HCT116 (cell line): ENCODE measurements around the gene STON1. TPM values are rescaled to one million over a fixed set of nuclear protein-coding genes. Genes with fewer than 3 reads are reported as not detected.

Source experiments
- ATAC-seq: fragments of 200-7000 bp; cut with Tn5 transposase; 2 replicates; pipeline ENCODE4 v1.9.1; 2020; ENCODE audit warnings: mild to moderate bottlenecking, moderate library complexity
- BruUV-seq: library from RNA; stranded (reverse); fragments of 400-500 nt; replicated peaks from 2 replicates; lab custom pipeline; 2021; lab: Mats Ljungman, UMichigan
- CTCF ChIA-PET: fragments of 300-600 bp; sonication (Branson Sonifier 250); formaldehyde crosslinking; loops from one replicate; lab custom pipeline; 2021; ENCODE audit warnings: antibody characterized with exemption; lab: Charles Lee
- POLR2A ChIA-PET: fragments of 300-600, 350-600 bp; sonication (Branson Sonifier 250); formaldehyde crosslinking; loops from one replicate; lab custom pipeline; 2021; ENCODE audit warnings: antibody characterized with exemption; lab: Charles Lee
- RAD21 ChIA-PET, 2 experiments: fragments of 300-600 bp; sonication (Branson Sonifier 250); formaldehyde crosslinking; loops; one replicate each; lab custom pipeline; 2023; ENCODE audit warnings: low total read pairs in 2 of 2; ENCODE audit not compliant: uncharacterized antibody in 2 of 2, unreplicated experiment in 2 of 2, low non-redundant PET in 1 of 2; lab: Charles Lee
- DNase-seq: peaks from one replicate; pipeline ENCODE4 v3.0.0-alpha.2; 2010; ENCODE audit warnings: low read depth, low spot score
- H2AFZ ChIP-seq: fragments of 200-600 bp; shearing (Covaris generic), sonication (generic); 2 replicates; pipeline ENCODE4 v1.6.1; 2017; ENCODE audit warnings: low read depth, mixed run types, mixed read lengths, antibody characterized with exemption, low read length; ENCODE audit not compliant: poor library complexity, severe bottlenecking
- H3K27ac ChIP-seq: 2 replicates; pipeline ENCODE4 v1.5.1; 2012; ENCODE audit warnings: low read depth, low read length
- H3K27me3 ChIP-seq: fragments of 200-600 bp; sonication (generic); 2 replicates; pipeline ENCODE4 v1.6.1; 2016; ENCODE audit warnings: mixed run types, low read length, mixed read lengths; ENCODE audit not compliant: insufficient read depth
- H3K36me3 ChIP-seq, 2 experiments: fragments of 200-500 bp in 1 of 2; fragments of 200-600 bp in 1 of 2; sonication (Bioruptor generic) in 1 of 2; sonication (generic) in 1 of 2; 2 replicates each; pipeline versions ENCODE4 v1.5.1 to v1.6.1; 2014 to 2016; ENCODE audit warnings: low read length in 2 of 2, inconsistent platforms in 1 of 2, mixed read lengths in 1 of 2, mixed run types in 1 of 2; ENCODE audit not compliant: insufficient read depth in 2 of 2, control insufficient read depth in 1 of 2
- H3K4me1 ChIP-seq, 2 experiments: fragments of 200-600 bp in 1 of 2; sonication (generic) in 1 of 2; 2 replicates each; pipeline versions ENCODE4 v1.5.1 to v1.6.1; 2012 to 2017; ENCODE audit warnings: low read length in 2 of 2, inconsistent platforms in 1 of 2, mild to moderate bottlenecking in 1 of 2, mixed read lengths in 1 of 2, mixed run types in 1 of 2, moderate library complexity in 1 of 2; ENCODE audit not compliant: insufficient read depth in 2 of 2, control insufficient read depth in 1 of 2
- H3K4me2 ChIP-seq: fragments of 200-600 bp; sonication (generic); 2 replicates; pipeline ENCODE4 v1.6.1; 2017; ENCODE audit warnings: mixed run types, low read length, mixed read lengths
- H3K4me3 ChIP-seq, 2 experiments: fragments of 200-600 bp in 1 of 2; sonication (generic) in 1 of 2; replicated peaks in 1 of 2; 2 replicates each; pipeline ENCODE4 v1.5.1; 2011 to 2016; ENCODE audit warnings: low read length in 2 of 2, control low read depth in 1 of 2, low read depth in 1 of 2, mild to moderate bottlenecking in 1 of 2, mixed read lengths in 1 of 2, mixed run types in 1 of 2
- H3K79me2 ChIP-seq: fragments of 200-600 bp; sonication (generic); 2 replicates; pipeline ENCODE4 v1.6.1; 2017; ENCODE audit warnings: mild to moderate bottlenecking, mixed run types, low read length, moderate library complexity, mixed read lengths; ENCODE audit not compliant: insufficient read depth
- H3K9ac ChIP-seq: fragments of 200-600 bp; sonication (generic); 2 replicates; pipeline ENCODE4 v1.6.1; 2016; ENCODE audit warnings: low read length, mixed read lengths
- H3K9me2 ChIP-seq: fragments of 200-600 bp; sonication (generic), shearing (Covaris generic); 2 replicates; pipeline ENCODE4 v1.6.1; 2017; ENCODE audit warnings: mixed run types, mild to moderate bottlenecking, moderate library complexity; ENCODE audit not compliant: insufficient read depth
- H3K9me3 ChIP-seq, 2 experiments: fragments of 200-500 bp in 1 of 2; fragments of 200-600 bp in 1 of 2; sonication (Bioruptor generic) in 1 of 2; sonication (generic) in 1 of 2; 2 replicates each; pipeline ENCODE4 v1.6.1; 2014 to 2017; ENCODE audit warnings: low read length in 2 of 2, mixed read lengths in 2 of 2, inconsistent platforms in 1 of 2, low read depth in 1 of 2, mild to moderate bottlenecking in 1 of 2, mixed run types in 1 of 2, moderate library complexity in 1 of 2; ENCODE audit not compliant: control insufficient read depth in 1 of 2, insufficient read depth in 1 of 2
- H4K20me1 ChIP-seq: fragments of 200-600 bp; sonication (generic), shearing (Covaris generic); 2 replicates; pipeline ENCODE4 v1.6.1; 2017; ENCODE audit warnings: mixed run types, mild to moderate bottlenecking, moderate library complexity; ENCODE audit not compliant: insufficient read depth
- CTCF ChIP-seq, 3 experiments: fragments of 200-600 bp in 1 of 3; sonication (generic) in 1 of 3; IDR thresholded peaks in 2 of 3; conservative IDR thresholded peaks in 1 of 3; 2 replicates each; pipeline ENCODE4 v1.5.1; 2012 to 2017; ENCODE audit warnings: low read depth in 2 of 3, low read length in 2 of 3, antibody characterized with exemption in 1 of 3, borderline replicate concordance in 1 of 3, control low read depth in 1 of 3, mild to moderate bottlenecking in 1 of 3, mixed read lengths in 1 of 3, mixed run types in 1 of 3, moderate library complexity in 1 of 3; ENCODE audit not compliant: insufficient read depth in 1 of 3
- EZH2phosphoT487 ChIP-seq: fragments of 200-600 bp; IDR thresholded peaks from 2 replicates; pipeline ENCODE4 v1.6.1; 2018; ENCODE audit warnings: antibody characterized with exemption, borderline replicate concordance
- FOSL1 ChIP-seq: IDR thresholded peaks from 2 replicates; pipeline ENCODE4 v1.6.1; 2012; ENCODE audit warnings: low read depth
- RAD21 ChIP-seq: IDR thresholded peaks from 2 replicates; pipeline ENCODE4 v1.6.1; 2012; ENCODE audit warnings: low read depth, mild to moderate bottlenecking
- SP1 ChIP-seq: IDR thresholded peaks from 2 replicates; pipeline ENCODE4 v1.6.1; 2012; ENCODE audit warnings: low read depth
- YY1 ChIP-seq: IDR thresholded peaks from 2 replicates; pipeline ENCODE4 v1.6.1; 2011; ENCODE audit warnings: low read length, low read depth, moderate library complexity, mild to moderate bottlenecking; ENCODE audit not compliant: insufficient replicate concordance; ENCODE audit errors: extremely low read depth
- intact Hi-C: fragments of 100-400 bp; cut with micrococcal nuclease; formaldehyde crosslinking; loops from 2 replicates; pipeline ENCODE4 v1.10.0; 2022
- total RNA-seq: library from RNA; stranded (reverse); gene quantifications from one replicate; pipeline ENCODE4 v1.2.1, GENCODE V29; 2021; ENCODE audit not compliant: unreplicated experiment
- TF ChIP-seq, protein P1 (sequence below): IDR thresholded peaks from 2 replicates; pipeline ENCODE4 v1.6.1; 2012; ENCODE audit warnings: low read depth
- TF ChIP-seq, protein P2 (sequence below): IDR thresholded peaks from 2 replicates; pipeline ENCODE4 v1.6.1; 2012

STON1 gene
- total RNA-seq, 1 experiment from 2014 or later: 1.4 TPM

DNA sequence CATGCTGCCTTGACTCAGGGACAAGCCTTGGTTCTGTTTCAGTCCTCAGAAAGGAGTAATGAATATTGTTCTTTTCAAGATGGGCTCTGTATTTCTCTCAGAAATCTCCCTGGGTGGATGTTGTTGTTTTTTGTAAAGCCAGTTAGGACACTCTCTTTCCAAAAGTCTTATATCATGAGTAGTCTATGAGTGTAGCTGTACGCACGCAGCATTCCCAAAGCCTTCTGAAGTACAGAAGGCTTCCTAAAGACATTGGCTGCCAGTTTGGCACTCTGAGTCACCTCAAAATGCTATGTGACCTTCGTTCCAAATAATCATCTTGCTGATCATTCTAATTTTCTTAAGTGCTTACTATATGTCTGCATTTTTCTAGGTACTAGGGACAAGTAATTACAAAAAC lies 71.0 kb downstream of the STON1 start (continued):
- TF ChIP-seq, protein P1, sequence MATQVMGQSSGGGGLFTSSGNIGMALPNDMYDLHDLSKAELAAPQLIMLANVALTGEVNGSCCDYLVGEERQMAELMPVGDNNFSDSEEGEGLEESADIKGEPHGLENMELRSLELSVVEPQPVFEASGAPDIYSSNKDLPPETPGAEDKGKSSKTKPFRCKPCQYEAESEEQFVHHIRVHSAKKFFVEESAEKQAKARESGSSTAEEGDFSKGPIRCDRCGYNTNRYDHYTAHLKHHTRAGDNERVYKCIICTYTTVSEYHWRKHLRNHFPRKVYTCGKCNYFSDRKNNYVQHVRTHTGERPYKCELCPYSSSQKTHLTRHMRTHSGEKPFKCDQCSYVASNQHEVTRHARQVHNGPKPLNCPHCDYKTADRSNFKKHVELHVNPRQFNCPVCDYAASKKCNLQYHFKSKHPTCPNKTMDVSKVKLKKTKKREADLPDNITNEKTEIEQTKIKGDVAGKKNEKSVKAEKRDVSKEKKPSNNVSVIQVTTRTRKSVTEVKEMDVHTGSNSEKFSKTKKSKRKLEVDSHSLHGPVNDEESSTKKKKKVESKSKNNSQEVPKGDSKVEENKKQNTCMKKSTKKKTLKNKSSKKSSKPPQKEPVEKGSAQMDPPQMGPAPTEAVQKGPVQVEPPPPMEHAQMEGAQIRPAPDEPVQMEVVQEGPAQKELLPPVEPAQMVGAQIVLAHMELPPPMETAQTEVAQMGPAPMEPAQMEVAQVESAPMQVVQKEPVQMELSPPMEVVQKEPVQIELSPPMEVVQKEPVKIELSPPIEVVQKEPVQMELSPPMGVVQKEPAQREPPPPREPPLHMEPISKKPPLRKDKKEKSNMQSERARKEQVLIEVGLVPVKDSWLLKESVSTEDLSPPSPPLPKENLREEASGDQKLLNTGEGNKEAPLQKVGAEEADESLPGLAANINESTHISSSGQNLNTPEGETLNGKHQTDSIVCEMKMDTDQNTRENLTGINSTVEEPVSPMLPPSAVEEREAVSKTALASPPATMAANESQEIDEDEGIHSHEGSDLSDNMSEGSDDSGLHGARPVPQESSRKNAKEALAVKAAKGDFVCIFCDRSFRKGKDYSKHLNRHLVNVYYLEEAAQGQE: no peak
- TF ChIP-seq YY1 (no peak), SP1 (no peak), FOSL1 (no peak), EZH2phosphoT487 (no peak), CTCF (IDR thresholded peaks at IDR 0.05 in 2 of 3, conservative IDR thresholded peaks at IDR 0.05 in 1 of 3; ENCODE audit: borderline replicate concordance in 1 of 3, insufficient read depth in 1 of 3, low read depth in 2 of 3, low read length in 2 of 3) (no peak)

DNA sequence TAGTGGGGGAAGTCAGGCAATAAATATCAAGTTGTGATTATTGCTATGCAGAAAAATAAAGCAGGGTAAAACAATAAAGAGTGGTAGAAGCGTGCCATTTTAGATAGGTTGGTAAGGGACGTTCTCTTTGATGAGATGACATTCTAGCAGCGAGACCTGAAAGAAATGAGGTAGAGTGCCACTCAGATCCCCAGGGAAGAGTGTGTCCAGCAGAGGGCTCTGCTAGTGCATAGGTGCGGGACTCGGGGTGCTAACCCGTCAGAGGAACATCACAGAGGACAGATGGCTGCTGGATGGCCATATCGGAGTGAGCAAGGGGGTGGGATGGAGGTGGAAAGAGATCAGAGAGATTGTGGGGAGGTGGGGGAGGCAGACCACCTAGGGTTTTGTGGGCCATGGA lies 71.4 kb downstream of the STON1 start:
- Histone ChIP-seq H3K27ac (no peak overlapping the region), H3K79me2 (no peaks in the 10 kb centered on the region), H3K4me1 (peaks cover 0 to 16% of the 10 kb centered on the region in 2 experiments; a peak in 2 of 4 replicates), H3K4me2 (peak overlapping the region; percentile 33), H3K9me3 (no peaks in the 10 kb centered on the region), H3K9me2 (no peaks in the 10 kb centered on the region), H4K20me1 (no peaks in the 10 kb centered on the region), H2AFZ (peak overlapping the region; percentile 82), H3K36me3 (no peaks in the 10 kb centered on the region), H3K27me3 (no peaks in the 10 kb centered on the region), H3K4me3 (no peak overlapping the region), H3K9ac (no peak overlapping the region)
- peak; percentile 41 for DNase-seq
- ChIA-PET RAD21 (no interaction called here), CTCF (interaction anchor here (1.7 kb wide), 1 partner anchor 1802 kb away, joined by 12 read pairs; no protein-coding TSS in a partner anchor), POLR2A (no interaction called here)
- intact Hi-C loops: loop anchor here (1.0 to 5.0 kb wide), 3 partner anchors 345 to 1891 kb away; no protein-coding TSS in a partner anchor
- peak; percentile 51 to 82 (median 80) for TF ChIP-seq CTCF (IDR thresholded peaks at IDR 0.05 in 2 of 3, conservative IDR thresholded peaks at IDR 0.05 in 1 of 3; ENCODE audit: borderline replicate concordance in 1 of 3, insufficient read depth in 1 of 3, low read depth in 2 of 3, low read length in 2 of 3)
- TF ChIP-seq RAD21: peak; percentile 78
- peak; percentile 42 for TF ChIP-seq YY1
- TF ChIP-seq, protein P2, sequence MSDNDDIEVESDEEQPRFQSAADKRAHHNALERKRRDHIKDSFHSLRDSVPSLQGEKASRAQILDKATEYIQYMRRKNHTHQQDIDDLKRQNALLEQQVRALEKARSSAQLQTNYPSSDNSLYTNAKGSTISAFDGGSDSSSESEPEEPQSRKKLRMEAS: no peak
- BruUV-seq: no TSS peak
- peak; percentile 95 for ATAC-seq
